WTC11 (cell line): ENCODE data around the gene MT1F.

Experiments used
- AR ChIP-seq: fragments of 250-450 bp; sonication (Bioruptor Pico); IDR thresholded peaks from 2 replicates; pipeline ENCODE4 v1.9.0; 2021; ENCODE audit warnings: mild to moderate bottlenecking
- FOXP1 ChIP-seq: sonication (generic); formaldehyde crosslinking; IDR thresholded peaks from 2 replicates; pipeline ENCODE4 v1.8.0; 2022; ENCODE audit warnings: missing genetic modification reagents, mild to moderate bottlenecking, moderate library complexity, borderline replicate concordance
- MAX ChIP-seq: sonication (generic); formaldehyde crosslinking; IDR thresholded peaks from 2 replicates; pipeline ENCODE4 v1.8.0; 2022; ENCODE audit warnings: mild to moderate bottlenecking, missing genetic modification reagents
- NR1H2 ChIP-seq: sonication (generic); formaldehyde crosslinking; IDR thresholded peaks from 2 replicates; pipeline ENCODE4 v1.9.0; 2021; ENCODE audit warnings: mild to moderate bottlenecking, moderate library complexity, missing genetic modification reagents
- OVOL2 ChIP-seq: fragments of 250-450 bp; sonication (Bioruptor Pico); IDR thresholded peaks from 2 replicates; pipeline ENCODE4 v1.9.0; 2021; ENCODE audit warnings: mild to moderate bottlenecking, borderline replicate concordance
- RORB ChIP-seq: fragments of 250-450 bp; sonication (Bioruptor Pico); IDR thresholded peaks from 2 replicates; pipeline ENCODE4 v1.9.0; 2021; ENCODE audit warnings: mild to moderate bottlenecking

DNA sequence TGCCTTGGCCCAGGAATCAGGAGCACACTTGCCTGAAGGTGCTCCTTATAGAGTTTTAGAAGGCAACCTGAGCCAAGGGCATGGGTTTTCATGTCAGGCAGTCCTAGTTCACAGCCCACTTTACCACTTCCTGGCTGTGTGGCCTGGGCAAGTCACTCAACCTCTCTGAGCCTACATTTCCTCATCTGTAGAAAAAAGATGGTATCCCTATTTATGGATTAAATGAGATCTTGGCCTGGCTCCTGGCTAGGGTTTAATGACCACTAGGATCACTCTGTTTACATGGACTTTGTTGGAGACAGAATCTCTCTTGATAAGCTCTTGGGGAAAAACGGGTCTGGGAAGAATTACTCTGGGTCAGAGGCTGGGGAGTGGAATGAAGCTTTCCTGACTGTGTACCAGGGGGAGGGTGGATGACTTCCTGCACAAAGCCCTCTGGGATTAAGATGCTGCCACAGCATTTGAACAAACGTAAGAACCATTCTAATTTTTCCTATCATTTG is 47.1 kb upstream of the MT1F start:
- TF ChIP-seq MAX (CRISPR knock-in tag) (no peak), RORB (no peak), FOXP1 (CRISPR knock-in tag) (no peak), AR (CRISPR knock-in tag) (no peak), OVOL2 (CRISPR knock-in tag) (no peak), NR1H2 (CRISPR knock-in tag) (no peak)
